ENCODE results near the gene INPP5A.

The INPP5A gene

GRCh38 chr10:132774181-132774901, 236.8 kb downstream of the INPP5A start:
- no peak overlapping the region for H3K4me3 ChIP-seq (ENCODE audit: low read depth, low read length)
- no peak for DNase-seq
- no peak for TF ChIP-seq CTCF (IDR thresholded peaks at IDR 0.05; ENCODE audit: low read depth, low read length)
- no peaks in the 10 kb centered on the region for H3K27me3 ChIP-seq (ENCODE audit: insufficient read depth, low read depth, severe bottlenecking)
- no peaks in the 10 kb centered on the region for H3K36me3 ChIP-seq
- no peaks in the 10 kb centered on the region for H3K9me3 ChIP-seq (ENCODE audit: severe bottlenecking)
- no peak overlapping the region for H3K27ac ChIP-seq

GRCh38 chr10:132774902-132775863, 237.6 kb downstream of the INPP5A start:
- Histone ChIP-seq H3K27ac (no peak overlapping the region), H3K36me3 (no peaks in the 10 kb centered on the region), H3K9me3 (ENCODE audit: severe bottlenecking) (no peaks in the 10 kb centered on the region), H3K4me3 (ENCODE audit: low read depth, low read length) (no peak overlapping the region), H3K27me3 (ENCODE audit: insufficient read depth, low read depth, severe bottlenecking) (no peaks in the 10 kb centered on the region)
- DNase-seq, result no peak
- no peak for TF ChIP-seq CTCF (IDR thresholded peaks at IDR 0.05; ENCODE audit: low read depth, low read length)

- H3K36me3 ChIP-seq, result no peaks in the 10 kb centered on the region
- no peak for DNase-seq
- no peaks in the 10 kb centered on the region for H3K27me3 ChIP-seq (ENCODE audit: insufficient read depth, low read depth, severe bottlenecking)
- H3K4me3 ChIP-seq (ENCODE audit: low read depth, low read length), result no peak overlapping the region
- TF ChIP-seq CTCF (IDR thresholded peaks at IDR 0.05; ENCODE audit: low read depth, low read length), result no peak
- H3K27ac ChIP-seq, result no peak overlapping the region
- no peaks in the 10 kb centered on the region for H3K9me3 ChIP-seq (ENCODE audit: severe bottlenecking)
Observed at GRCh38 chr10:132776186-132776585, 238.6 kb downstream of the INPP5A start.

- TF ChIP-seq CTCF (IDR thresholded peaks at IDR 0.05; ENCODE audit: low read depth, low read length), result no peak
- H3K9me3 ChIP-seq (ENCODE audit: severe bottlenecking), result no peaks in the 10 kb centered on the region
- H3K4me3 ChIP-seq (ENCODE audit: low read depth, low read length), result no peak overlapping the region
- no peak for DNase-seq
- H3K36me3 ChIP-seq, result no peaks in the 10 kb centered on the region
- H3K27me3 ChIP-seq (ENCODE audit: insufficient read depth, low read depth, severe bottlenecking), result no peaks in the 10 kb centered on the region
- no peak overlapping the region for H3K27ac ChIP-seq
Observed at GRCh38 chr10:132776821-132777220, 239.2 kb downstream of the INPP5A start.

GRCh38 chr10:132777441-132777840, 239.9 kb downstream of the INPP5A start:
- Histone ChIP-seq H3K36me3 (no peaks in the 10 kb centered on the region), H3K27me3 (ENCODE audit: insufficient read depth, low read depth, severe bottlenecking) (no peaks in the 10 kb centered on the region), H3K4me3 (ENCODE audit: low read depth, low read length) (no peak overlapping the region), H3K27ac (no peak overlapping the region), H3K9me3 (ENCODE audit: severe bottlenecking) (no peaks in the 10 kb centered on the region)
- TF ChIP-seq CTCF (IDR thresholded peaks at IDR 0.05; ENCODE audit: low read depth, low read length), result no peak
- no peak for DNase-seq

All from WERI-Rb-1 (cell line).